HG03095 (cell line): ENCODE results near the gene GPR179.
A peak's percentile ranks its signal among the peaks of the same experiment; 100 is the strongest.

Experiments used
- ATAC-seq: cut with Tn5 transposase; IDR thresholded peaks from one replicate; pipeline ENCODE4 v1.9.1; 2021; ENCODE audit warnings: moderate library complexity; ENCODE audit not compliant: unreplicated experiment

GPR179 gene

GRCh38 chr17:38343608-38344419 lies at the start of gene GPR179:
Gene GPR179 (minus strand): TSS chr17:38343956. CDS start chr17:38343789, 167 bp downstream.
- no peak for ATAC-seq

GRCh38 chr17:38379448-38379847 lies 35.7 kb upstream of the GPR179 start:
- no peak for ATAC-seq

GRCh38 chr17:38369124-38369886 lies 25.5 kb upstream of the GPR179 start:
- ATAC-seq = no peak

GRCh38 chr17:38364741-38365140 lies 21.0 kb upstream of the GPR179 start:
- ATAC-seq = no peak

- ATAC-seq = no peak
Observed at GRCh38 chr17:38363016-38363415, 19.3 kb upstream of the GPR179 start.

- ATAC-seq = no peak
Observed at GRCh38 chr17:38361694-38362465, 18.1 kb upstream of the GPR179 start.

GRCh38 chr17:38358586-38359513 lies 15.1 kb upstream of the GPR179 start:
- no peak for ATAC-seq

- ATAC-seq = no peak
Observed at GRCh38 chr17:38357486-38358123, 13.8 kb upstream of the GPR179 start.

- ATAC-seq = no peak
Observed at GRCh38 chr17:38355251-38355650, 11.5 kb upstream of the GPR179 start.

GRCh38 chr17:38354466-38354865 lies 10.7 kb upstream of the GPR179 start:
- ATAC-seq = no peak

- ATAC-seq = no peak
Observed at GRCh38 chr17:38353668-38354067, 9.9 kb upstream of the GPR179 start.

GRCh38 chr17:38353086-38353604 lies 9.4 kb upstream of the GPR179 start:
- no peak for ATAC-seq

GRCh38 chr17:38352245-38353085 lies 8.7 kb upstream of the GPR179 start:
- ATAC-seq = no peak

- ATAC-seq = peak; percentile 81
Observed at GRCh38 chr17:38351412-38352222, 7.9 kb upstream of the GPR179 start, which contains the start of gene SOCS7. Gene SOCS7 (plus strand): TSS chr17:38351844. CDS start chr17:38352053, 209 bp downstream.

- no peak for ATAC-seq
Observed at GRCh38 chr17:38350035-38350434, 6.3 kb upstream of the GPR179 start.

- ATAC-seq = no peak
Observed at GRCh38 chr17:38349097-38349730, 5.5 kb upstream of the GPR179 start.

GRCh38 chr17:38345743-38346142 lies 2.0 kb upstream of the GPR179 start:
- no peak for ATAC-seq
